Upper lobe of right lung (tissue), 1 donor: ENCODE data around the gene HSD17B1. TPM values are rescaled to one million over a fixed set of nuclear protein-coding genes. Genes with fewer than 3 reads are reported as not detected.
"Not testable (repeated sequence)": the region's sequence is repeated elsewhere in the genome, so short reads cannot be mapped to it uniquely, and the experiment has no call there.

Experiments
- ATAC-seq: fragments of 200-7000 bp; cut with Tn5 transposase; one replicate; pipeline ENCODE4 v1.9.1; 2020; ENCODE audit warnings: mild to moderate bottlenecking, moderate library complexity
- DNase-seq: peaks from one replicate; pipeline ENCODE4 v3.0.0-alpha.2; 2020
- H3K27ac ChIP-seq: fragments of 200-600 bp; one replicate; pipeline ENCODE4 v1.8.0; 2022
- H3K27me3 ChIP-seq: fragments of 200-600 bp; one replicate; pipeline ENCODE4 v1.8.0; 2022; ENCODE audit warnings: mild to moderate bottlenecking
- H3K36me3 ChIP-seq: fragments of 200-600 bp; one replicate; pipeline ENCODE4 v1.8.0; 2022
- H3K4me1 ChIP-seq: fragments of 200-600 bp; one replicate; pipeline ENCODE4 v1.8.0; 2022
- H3K4me3 ChIP-seq: fragments of 200-600 bp; one replicate; pipeline ENCODE4 v1.8.0; 2022; ENCODE audit warnings: mild to moderate bottlenecking
- H3K9me3 ChIP-seq: fragments of 200-600 bp; one replicate; pipeline ENCODE4 v1.8.0; 2022
- intact Hi-C: fragments of 100-400 bp; cut with DNase I; formaldehyde crosslinking; loops from one replicate; pipeline ENCODE4 v1.11.0; 2022
- total RNA-seq: library from RNA; stranded (reverse); fragmentation: NEBNext Ultra II Directional; extraction: Animal tissue kit (Norgen Biotek cat#: 25700); gene quantifications from one replicate; pipeline ENCODE4 v1.2.1, GENCODE V29; 2021
- TF ChIP-seq, protein P1 (sequence below): fragments of 200-600 bp; IDR thresholded peaks from one replicate; pipeline ENCODE4 v1.8.0; 2022; ENCODE audit warnings: antibody characterized with exemption
- donor health status: DM: no; HTN: yes; CAD: no; lungs with severe emphysema.

The HSD17B1 gene
- total RNA-seq, 1 donor from 2014 or later, result 1.4 TPM

GRCh38 chr17:42548993-42549755 is 3.5 kb upstream of the HSD17B1 start:
- H3K27ac ChIP-seq, result no peak overlapping the region
- H3K4me1 ChIP-seq, result peaks cover 14% of the 10 kb centered on the region
- no peak for ATAC-seq
- no peak overlapping the region for H3K4me3 ChIP-seq
- H3K9me3 ChIP-seq, result no peaks in the 10 kb centered on the region
- no peaks in the 10 kb centered on the region for H3K36me3 ChIP-seq
- TF ChIP-seq, protein P1, sequence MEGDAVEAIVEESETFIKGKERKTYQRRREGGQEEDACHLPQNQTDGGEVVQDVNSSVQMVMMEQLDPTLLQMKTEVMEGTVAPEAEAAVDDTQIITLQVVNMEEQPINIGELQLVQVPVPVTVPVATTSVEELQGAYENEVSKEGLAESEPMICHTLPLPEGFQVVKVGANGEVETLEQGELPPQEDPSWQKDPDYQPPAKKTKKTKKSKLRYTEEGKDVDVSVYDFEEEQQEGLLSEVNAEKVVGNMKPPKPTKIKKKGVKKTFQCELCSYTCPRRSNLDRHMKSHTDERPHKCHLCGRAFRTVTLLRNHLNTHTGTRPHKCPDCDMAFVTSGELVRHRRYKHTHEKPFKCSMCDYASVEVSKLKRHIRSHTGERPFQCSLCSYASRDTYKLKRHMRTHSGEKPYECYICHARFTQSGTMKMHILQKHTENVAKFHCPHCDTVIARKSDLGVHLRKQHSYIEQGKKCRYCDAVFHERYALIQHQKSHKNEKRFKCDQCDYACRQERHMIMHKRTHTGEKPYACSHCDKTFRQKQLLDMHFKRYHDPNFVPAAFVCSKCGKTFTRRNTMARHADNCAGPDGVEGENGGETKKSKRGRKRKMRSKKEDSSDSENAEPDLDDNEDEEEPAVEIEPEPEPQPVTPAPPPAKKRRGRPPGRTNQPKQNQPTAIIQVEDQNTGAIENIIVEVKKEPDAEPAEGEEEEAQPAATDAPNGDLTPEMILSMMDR, result no peak
- DNase-seq, result no peak
- no peaks in the 10 kb centered on the region for H3K27me3 ChIP-seq
- intact Hi-C loops, result no loop called here

- ATAC-seq (no peak), DNase-seq (peak; percentile 67)
- TF ChIP-seq, protein P1, result no peak
- no peaks in the 10 kb centered on the region for H3K36me3 ChIP-seq
- H3K27me3 ChIP-seq, result no peaks in the 10 kb centered on the region
- intact Hi-C loops, result no loop called here
- H3K9me3 ChIP-seq, result no peaks in the 10 kb centered on the region
- H3K4me3 ChIP-seq, result peak overlapping the region; percentile 89
- H3K4me1 ChIP-seq, result peaks cover 20% of the 10 kb centered on the region
- peak overlapping the region; percentile 92 for H3K27ac ChIP-seq
Measured at GRCh38 chr17:42553161-42553818, 567 bp downstream of the HSD17B1 start.

GRCh38 chr17:42553866-42554249 is 1.1 kb downstream of the HSD17B1 start:
- DNase-seq (peak; percentile 74), ATAC-seq (peak; percentile 57)
- H3K4me1 ChIP-seq, result peaks cover 17% of the 10 kb centered on the region
- H3K4me3 ChIP-seq, result peak overlapping the region; percentile 89
- peak overlapping the region; percentile 92 for H3K27ac ChIP-seq
- H3K9me3 ChIP-seq, result no peaks in the 10 kb centered on the region
- no peaks in the 10 kb centered on the region for H3K27me3 ChIP-seq
- intact Hi-C loops, result no loop called here
- TF ChIP-seq, protein P1, result no peak
- no peaks in the 10 kb centered on the region for H3K36me3 ChIP-seq

- intact Hi-C loops, result no loop called here
- H3K27ac ChIP-seq, result peak overlapping the region; percentile 92
- no peaks in the 10 kb centered on the region for H3K36me3 ChIP-seq
- ATAC-seq, result peak; percentile 93
- peak; percentile 94 for DNase-seq
- H3K9me3 ChIP-seq, result no peaks in the 10 kb centered on the region
- H3K4me3 ChIP-seq, result peak overlapping the region; percentile 89
- TF ChIP-seq, protein P1, result no peak
- no peaks in the 10 kb centered on the region for H3K27me3 ChIP-seq
- peaks cover 15% of the 10 kb centered on the region for H3K4me1 ChIP-seq
Measured at GRCh38 chr17:42554250-42555121, 1.8 kb downstream of the HSD17B1 start.

DNA sequence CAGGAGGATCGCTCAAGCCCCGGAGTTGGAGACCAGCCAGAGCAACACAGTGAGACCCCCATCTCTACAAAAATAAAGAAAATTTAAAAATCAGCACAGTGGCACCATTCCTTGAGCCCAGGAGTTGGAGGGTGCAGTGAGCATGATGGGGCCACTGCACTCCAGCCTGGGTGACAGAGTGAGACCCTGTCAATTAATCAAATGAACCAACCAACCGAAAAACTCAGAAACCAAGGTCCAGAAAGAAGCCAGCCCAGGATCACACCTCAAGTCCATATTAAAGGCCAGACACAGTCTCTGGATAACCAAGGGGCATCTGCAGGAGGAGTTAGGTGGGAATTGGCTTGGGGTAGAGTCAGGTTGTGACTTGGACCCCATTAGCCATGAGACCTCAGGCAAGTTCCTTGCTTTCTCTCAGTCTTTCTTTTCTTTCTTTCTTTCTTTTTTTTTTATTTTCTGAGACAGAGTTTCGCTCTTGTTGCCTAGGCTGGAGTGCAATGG is 2.4 kb downstream of the HSD17B1 start:
- ATAC-seq (no peak), DNase-seq (no peak)
- TF ChIP-seq, protein P1, result no peak
- intact Hi-C loops, result no loop called here
- Histone ChIP-seq H3K4me1 (peaks cover 15% of the 10 kb centered on the region), H3K36me3 (no peaks in the 10 kb centered on the region), H3K9me3 (no peaks in the 10 kb centered on the region), H3K4me3 (peak overlapping the region; percentile 89), H3K27ac (peak overlapping the region; percentile 92), H3K27me3 (no peaks in the 10 kb centered on the region)

DNA sequence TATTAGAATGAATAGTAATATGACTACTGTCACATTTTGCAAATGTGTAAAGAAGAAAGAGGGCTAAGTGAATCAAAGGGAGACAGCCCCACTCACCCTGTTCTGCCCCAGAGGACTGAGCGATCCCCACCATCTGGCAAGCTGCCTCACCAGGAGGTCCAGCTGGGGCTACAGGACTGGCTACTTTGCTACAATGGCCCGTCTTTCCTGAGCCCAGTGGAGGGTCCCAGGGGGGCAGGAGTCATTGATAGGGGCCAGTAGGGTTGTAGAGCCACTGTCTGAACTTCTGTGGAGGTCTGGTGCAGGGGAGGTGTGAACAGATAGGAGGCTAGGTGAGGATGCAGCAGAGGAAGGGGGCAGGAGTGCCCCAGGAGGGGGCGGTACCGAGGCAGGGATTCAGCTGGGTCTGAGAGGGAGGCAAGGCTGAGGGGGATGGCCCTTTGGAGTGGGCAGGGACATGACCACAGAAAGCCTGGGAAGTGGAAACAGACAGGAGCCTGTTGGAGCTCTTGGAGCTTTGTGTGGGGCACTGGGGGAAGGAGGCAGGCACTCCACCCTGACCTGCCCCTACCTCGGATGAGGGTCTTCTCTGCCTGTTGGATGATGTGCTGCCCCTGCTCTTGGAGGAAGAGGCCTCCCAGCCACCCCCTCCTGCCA is 3.4 kb downstream of the HSD17B1 start:
- H3K27me3 ChIP-seq, DNase-seq, H3K9me3 ChIP-seq, ATAC-seq, H3K36me3 ChIP-seq, H3K4me3 ChIP-seq, intact Hi-C loops: not testable (repeated sequence)
- peaks cover 15% of the 10 kb centered on the region for H3K4me1 ChIP-seq
- peak overlapping the region; percentile 92 for H3K27ac ChIP-seq
